Measurements from ENCODE around the gene IP6K2. TPM values are rescaled to one million over a fixed set of nuclear protein-coding genes. Genes with fewer than 3 reads are reported as not detected.
A peak's percentile ranks its signal among the peaks of the same experiment; 100 is the strongest.

The IP6K2 gene
- total and polyA plus RNA-seq, 2 of the 13 experiments (the other 11 are each of a cell fraction or from before 2014, with no cell fraction given): 85.5 to 112 TPM

GRCh38 chr3:48663489-48664312 lies 53.3 kb downstream of the IP6K2 start (continued):
- peak; percentile 77 for TF ChIP-seq XRCC5 (optimal IDR thresholded peaks at IDR 0.05; ENCODE audit: low read length)
- peak in 1 of 2 experiments; percentile 64; a peak in 1 of 4 replicates for TF ChIP-seq ATF4 (CRISPR knock-in tag; IDR thresholded peaks at IDR 0.05)
- TF ChIP-seq ZBTB40 (IDR thresholded peaks at IDR 0.05): no peak
- TF ChIP-seq ZBTB40 (CRISPR knock-in tag; IDR thresholded peaks at IDR 0.05): peak; percentile 52; the same call in 1 of the 2 replicates
- TF ChIP-seq ZNF547 (CRISPR knock-in tag; IDR thresholded peaks at IDR 0.05): peak; percentile 96
- no peak for TF ChIP-seq USF2 (IDR thresholded peaks at IDR 0.05; ENCODE audit: low read depth, low read length)
- TF ChIP-seq USF2 (CRISPR knock-in tag; IDR thresholded peaks at IDR 0.05; ENCODE audit: borderline replicate concordance): peak; percentile 63
- TF ChIP-seq NAIF1 (CRISPR knock-in tag; IDR thresholded peaks at IDR 0.05; ENCODE audit: borderline replicate concordance): peak; percentile 87; the same call in 1 of the 2 replicates
- peak; percentile 93 for TF ChIP-seq ELF1 (CRISPR knock-in tag; IDR thresholded peaks at IDR 0.05)
- TF ChIP-seq ZNF761 (CRISPR knock-in tag; conservative IDR thresholded peaks at IDR 0.05): no peak
- TF ChIP-seq MIXL1 (CRISPR knock-in tag; IDR thresholded peaks at IDR 0.05): no peak
- peak; percentile 49; the same call in 1 of the 2 replicates for TF ChIP-seq NCOR1 (IDR thresholded peaks at IDR 0.05; ENCODE audit: borderline replicate concordance, low read length)
- peak; percentile 69; the same call in 1 of the 2 replicates for TF ChIP-seq PITX1 (CRISPR knock-in tag; IDR thresholded peaks at IDR 0.05)
- peak; percentile 67; the same call in 1 of the 2 replicates for TF ChIP-seq ZNF12 (CRISPR knock-in tag; IDR thresholded peaks at IDR 0.05)
- peak; percentile 80 for TF ChIP-seq ZNF770 (CRISPR knock-in tag; IDR thresholded peaks at IDR 0.05)

Data from HepG2 (cell line).